Skin of body (tissue), 2 donors: ENCODE results near the gene ZNF296. TPM values are rescaled to one million over a fixed set of nuclear protein-coding genes. Genes with fewer than 3 reads are reported as not detected.

Experiments
- DNase-seq: peaks from one replicate; lab custom pipeline; 2025; lab: John Stamatoyannopoulos, UW
- total RNA-seq: library from RNA; depleted of rRNA; stranded (reverse); fragments of >200 nt; gene quantifications from one replicate; pipeline ENCODE4 v1.2.3, GENCODE V29; 2014

Gene ZNF296
- total RNA-seq, 1 donor from 2014 or later, result 0.39 TPM

DNA sequence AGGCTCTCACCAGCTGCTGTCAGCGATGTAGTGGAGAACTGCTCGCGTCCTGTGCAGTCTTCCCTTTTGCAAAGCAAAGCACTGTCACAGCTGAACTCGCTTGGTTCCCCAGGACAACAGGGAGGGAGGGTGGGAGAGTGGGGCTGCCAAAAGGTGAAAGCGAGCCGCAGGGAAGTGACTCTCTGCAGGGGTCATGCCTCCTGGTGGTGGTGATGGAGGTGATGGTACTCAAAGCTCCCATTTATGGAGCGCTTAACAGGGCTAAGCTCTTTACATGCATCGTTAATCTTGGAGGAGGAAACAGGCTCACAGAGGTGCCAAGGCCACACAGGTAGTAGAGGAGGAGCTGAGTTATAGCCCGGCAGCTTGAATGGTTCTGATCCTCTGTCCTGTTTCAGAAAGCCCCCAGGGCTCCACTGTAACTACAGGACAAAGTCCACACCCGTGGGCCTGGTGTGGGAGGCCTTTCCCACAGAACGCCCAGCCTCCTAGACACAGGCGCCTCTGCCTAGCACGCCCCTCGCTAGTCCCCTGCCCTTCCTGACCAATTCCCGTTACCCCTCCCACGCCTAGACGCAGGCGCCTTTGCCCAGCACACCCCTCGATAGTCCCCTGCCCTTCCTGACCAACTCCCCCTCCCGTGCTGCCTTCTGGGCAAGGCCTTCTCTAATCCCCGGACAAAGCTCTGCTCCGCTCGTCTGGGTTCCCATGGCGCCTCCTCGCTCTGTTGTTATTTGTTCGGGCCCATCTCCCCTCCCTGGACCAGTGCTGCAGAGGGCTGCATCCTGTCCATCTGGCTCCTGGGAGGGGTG lies 27.4 kb upstream of the ZNF296 start:
- DNase-seq, result no peak

DNA sequence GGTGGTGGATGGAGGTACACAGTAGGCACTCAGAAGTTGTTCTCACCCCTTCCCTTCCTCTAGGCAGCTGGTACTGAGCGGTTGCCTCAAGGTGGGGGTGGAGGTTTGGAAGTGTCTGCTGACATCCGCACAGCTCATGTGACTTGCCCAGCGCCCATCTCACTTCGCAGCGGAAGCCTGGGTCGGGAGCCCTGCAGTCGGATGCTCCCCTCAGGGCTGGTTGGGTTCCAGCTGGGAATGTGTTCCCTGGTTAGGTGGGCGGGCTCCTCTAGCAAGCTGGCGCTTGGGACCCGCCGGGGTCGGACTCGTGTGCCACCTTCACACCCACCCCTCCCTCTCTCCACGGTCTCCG lies 26.9 kb upstream of the ZNF296 start:
- DNase-seq, result no peak

GRCh38 chr19:45102481-45102880 lies 26.2 kb upstream of the ZNF296 start:
- no peak for DNase-seq

DNA sequence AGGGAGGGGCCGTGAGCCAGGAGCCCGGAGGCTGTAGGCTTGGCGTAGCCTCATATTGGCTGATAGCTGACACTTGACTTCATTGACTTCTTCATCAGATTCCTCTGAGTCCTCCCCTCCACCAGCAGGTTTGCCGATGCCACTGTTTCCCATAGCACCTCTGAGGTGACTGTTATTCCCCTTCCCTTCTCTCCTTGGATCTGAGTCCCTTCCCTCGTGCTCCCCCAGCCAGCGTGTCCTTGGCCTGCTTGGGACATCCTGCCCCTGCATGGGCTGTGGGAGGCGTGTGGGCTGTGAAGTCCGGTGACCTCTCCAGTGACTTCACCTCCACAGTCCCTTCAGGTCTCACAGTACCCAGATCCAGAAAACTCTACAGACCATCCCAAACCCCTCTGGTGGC lies 25.5 kb upstream of the ZNF296 start:
- no peak for DNase-seq

- no peak for DNase-seq
These were observed 24.6 kb upstream of the ZNF296 start for GRCh38 chr19:45100846-45101252.

GRCh38 chr19:45100201-45100600 lies 23.9 kb upstream of the ZNF296 start:
- no peak for DNase-seq

- no peak for DNase-seq
These were observed 23.4 kb upstream of the ZNF296 start for GRCh38 chr19:45099467-45100191.

- DNase-seq, result no peak
These were observed 22.5 kb upstream of the ZNF296 start for GRCh38 chr19:45098521-45099466.

DNA sequence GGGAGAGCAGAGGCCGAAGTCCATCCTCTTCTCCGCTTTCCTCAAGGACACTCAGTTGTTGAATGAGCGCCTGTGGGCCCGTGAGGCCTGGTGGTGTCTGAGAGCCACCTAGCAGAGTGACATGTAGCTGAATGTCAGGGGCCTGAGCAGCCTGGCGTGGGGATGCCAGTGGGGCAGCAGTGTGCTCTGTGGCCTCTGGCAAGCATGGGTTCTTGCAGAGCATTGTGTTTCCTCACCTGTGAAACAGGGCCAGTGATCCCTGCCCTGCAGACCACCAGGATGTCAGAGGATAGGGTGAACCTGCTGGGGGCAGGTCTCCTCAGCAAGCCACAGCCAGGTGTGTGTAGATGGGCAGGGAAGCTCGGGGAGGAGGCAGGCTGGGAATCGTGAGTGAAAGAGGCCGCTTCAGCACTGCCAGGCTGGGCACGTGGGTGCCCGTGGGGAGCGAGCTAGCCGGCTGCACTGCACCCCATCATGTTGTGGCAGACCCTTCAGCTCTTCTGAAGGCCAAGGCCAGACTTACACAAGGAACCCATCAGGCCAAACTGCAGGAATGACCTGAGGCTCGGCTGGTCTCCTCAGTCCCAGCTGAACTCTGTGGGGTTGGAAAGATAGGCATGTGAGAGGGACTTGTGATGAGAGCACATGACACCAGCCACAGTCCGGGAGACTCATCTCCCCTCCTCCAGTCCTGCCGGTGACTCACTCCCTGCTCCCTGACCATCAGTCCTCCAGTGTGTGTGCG lies 21.7 kb upstream of the ZNF296 start:
- DNase-seq, result no peak

DNA sequence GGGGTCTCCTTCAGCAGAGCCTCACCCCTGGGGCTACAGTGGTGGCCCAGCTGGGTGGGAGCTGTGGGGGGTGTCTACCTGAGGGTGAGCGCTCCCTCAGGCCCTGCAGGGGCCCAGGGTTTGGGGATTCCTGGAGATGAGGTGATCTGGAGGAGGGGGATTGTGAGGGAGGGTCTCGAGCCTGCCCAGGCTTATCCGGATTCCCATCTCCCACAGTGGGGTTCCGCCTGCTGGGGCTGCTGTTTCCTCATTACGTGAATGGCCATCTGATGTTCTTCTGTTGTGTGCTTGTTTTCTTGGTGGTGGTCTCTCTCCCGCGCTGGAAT lies 21.1 kb upstream of the ZNF296 start:
- DNase-seq, result no peak

DNA sequence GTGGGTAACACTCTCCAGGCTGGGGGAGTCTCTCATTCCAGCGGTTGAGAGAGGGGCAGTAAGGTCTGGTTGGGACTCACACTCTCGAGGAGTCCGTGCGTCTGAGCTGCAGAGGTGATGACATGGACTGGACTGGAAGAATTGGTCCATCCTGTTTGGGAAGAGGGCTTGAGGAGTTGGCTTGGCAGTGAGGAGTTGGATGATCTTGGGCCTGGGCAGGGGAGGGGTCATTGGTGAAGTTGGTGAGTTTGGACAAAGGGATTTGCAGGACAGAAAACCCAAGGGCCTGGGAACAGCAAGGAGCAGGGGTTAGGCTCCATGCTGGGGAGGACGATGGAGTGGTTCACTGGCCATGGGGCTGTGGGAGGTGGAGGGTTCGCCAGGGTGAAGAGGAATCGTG lies 20.4 kb upstream of the ZNF296 start:
- no peak for DNase-seq

DNA sequence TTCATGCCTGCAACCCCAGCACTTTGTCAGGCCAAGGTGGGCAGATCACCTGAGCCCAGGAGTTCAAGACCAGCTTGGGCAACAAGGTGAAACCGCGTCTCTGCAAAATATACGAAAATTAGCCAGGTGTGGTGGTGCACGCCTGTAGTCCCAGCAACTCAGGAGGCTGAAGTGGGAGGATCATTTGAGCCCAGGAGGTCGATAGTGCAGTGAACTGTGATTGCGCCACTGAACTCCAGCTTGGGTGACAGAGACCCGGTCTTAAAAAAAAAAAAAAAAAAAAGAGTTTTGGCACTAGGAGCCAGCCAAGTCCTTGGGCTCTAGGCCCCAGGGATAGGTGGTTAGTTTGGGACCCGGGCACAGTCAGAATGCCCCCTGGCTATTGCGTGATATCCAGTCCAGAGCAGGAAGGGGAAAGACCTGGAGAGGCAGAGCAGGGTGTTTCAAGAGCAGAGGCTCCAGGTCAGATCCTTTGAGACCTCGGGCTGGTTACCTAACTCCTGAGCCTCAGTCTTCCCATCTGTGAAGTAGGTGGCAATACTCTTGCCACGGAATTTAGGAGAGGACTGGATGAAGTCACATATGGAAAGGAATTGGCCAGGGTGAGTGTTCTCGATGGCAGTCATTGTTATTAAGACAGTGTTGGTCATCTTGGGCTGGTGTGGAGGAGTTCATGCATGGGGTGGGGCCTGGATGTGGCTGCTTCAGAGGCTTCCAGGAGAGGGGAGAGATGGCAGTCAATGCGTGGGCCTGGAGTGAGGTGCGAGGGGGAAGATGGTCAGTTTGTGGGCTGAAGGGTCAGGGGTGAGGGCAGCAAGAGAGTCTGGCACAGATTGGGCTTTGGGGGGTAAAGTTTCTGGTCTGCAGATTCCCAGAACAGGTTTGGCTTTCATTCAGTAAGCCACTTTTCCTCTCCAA lies 19.5 kb upstream of the ZNF296 start:
- DNase-seq, result no peak

DNA sequence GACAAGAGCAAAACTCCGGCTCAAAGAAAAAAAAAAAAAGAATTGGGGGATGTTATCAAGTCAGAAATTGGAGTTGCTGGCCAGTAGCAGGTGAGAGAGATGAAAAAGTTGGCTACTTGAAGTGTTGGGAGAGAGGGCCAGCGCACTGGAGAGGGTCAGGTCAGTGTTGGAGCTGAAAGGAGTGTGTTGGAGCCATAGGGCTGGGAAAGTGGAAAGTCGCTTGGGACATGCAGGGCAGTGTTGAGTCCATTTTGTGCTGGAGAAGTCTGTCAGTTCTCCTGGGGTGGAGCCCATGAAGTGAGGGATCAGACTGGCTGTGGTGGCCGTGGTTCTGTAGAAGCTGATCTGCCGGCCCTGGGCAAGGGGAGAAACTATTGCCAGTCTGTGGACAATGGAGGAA lies 18.4 kb upstream of the ZNF296 start:
- DNase-seq, result no peak

- DNase-seq, result no peak
These were observed 17.9 kb upstream of the ZNF296 start for GRCh38 chr19:45094137-45094536.

DNA sequence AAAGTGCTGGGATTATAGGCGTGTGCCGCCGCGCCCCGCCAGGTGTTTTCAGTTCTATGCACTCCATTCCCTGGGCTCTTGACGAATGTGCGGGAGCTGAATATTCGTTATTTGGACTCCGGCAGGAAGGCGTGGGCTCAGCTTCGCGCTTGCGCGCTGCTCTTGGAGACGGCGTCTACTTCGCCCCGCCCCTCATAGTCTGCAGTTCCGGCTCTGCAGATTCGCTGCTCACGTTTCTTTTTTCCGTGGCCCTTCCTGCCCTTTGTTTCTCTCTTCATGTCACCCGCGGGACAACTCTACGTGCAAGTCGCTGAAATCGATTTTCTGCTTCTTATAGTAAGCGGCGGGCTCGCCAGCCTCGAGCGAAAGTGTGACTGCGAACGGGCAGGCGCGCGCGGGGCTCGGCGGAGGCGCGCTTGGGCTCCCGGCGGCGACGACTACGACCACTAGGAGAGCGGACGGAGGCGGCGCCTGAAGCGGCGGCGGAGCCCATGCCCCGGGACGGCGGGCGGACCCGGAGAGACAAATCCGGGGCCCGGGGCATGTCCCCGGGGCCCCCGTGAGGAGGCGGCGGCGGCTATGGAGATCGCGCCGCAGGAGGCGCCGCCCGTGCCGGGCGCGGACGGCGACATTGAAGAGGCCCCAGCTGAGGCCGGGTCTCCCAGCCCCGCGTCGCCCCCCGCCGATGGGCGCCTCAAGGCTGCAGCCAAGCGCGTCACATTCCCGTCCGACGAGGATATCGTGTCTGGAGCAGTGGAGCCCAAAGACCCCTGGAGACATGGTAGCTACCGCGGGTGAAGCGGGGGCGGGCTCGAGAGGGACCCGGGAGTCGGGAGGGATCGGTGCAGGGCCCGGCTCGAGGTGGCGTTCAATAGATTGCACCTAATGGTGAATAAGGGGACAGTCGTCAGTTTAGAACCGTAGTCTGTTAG lies 16.7 kb upstream of the ZNF296 start, which contains the start of gene PPP1R37:
TSS of gene PPP1R37 (plus strand) at position 433 of the 932 bp plus-strand sequence. CDS start at position 580, 147 bp downstream.
- peak; percentile 94 for DNase-seq

DNA sequence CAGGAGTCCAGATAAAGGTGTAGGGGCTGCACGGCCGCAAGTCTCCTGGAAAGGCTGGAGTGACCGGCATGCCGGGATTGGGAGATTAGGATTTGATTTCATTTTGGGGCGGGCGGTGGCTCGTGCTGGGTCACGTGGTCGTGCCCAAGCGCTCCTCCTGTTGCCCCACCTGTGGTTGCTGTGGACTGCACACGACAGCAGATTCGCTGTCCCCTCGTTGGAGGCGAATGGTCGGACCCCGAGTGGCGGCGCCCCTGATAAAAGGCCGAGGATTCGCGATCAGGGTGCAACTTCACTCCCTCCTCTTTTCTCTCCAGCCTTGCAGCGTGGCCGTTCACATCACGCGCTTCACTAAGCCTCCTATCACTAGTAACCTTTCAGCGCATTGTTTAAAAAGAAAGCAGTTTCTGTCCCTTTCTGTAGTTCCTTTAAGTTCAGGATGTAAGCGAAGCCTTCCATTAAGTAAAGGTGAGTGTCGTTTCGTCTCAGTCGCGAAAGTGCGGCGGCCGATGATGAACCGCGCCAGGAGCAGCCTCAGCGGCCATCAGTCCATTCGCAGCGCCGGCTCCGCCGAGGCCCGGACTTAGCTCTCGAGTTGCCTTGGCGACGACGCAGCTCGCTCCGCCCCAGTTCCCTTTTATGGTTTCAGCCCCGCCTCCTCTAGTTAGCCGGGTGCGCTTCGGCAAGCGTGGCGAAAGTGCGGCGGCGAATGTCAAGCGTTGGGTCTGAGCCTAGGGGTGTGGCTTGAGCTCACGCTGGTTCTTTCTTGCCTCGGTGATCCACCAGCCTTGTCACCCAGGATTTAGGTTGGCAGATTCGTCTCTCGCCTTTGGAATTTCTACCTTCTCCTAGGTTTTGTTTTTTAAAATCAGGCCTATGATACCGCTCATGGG lies 15.0 kb upstream of the ZNF296 start:
- peak; percentile 99 for DNase-seq

DNA sequence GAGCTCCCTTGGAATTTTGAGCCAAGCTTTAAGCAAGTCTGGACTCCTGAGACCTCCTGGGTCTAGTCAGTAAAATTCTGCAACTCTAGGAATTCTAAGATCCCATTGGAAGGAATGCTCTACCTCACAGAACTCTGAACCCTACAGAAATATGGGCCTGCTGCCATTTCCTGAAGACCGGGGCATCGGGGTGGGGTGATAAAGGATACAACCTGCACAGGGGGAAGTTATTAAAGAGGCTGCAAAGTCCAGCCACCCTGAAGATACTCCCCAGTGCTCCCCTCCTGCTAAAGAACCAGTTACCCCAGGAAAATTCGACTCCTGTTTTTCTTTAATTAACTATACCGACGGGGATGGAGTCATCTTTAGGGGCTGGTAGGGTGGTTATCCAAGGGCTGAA lies 14.3 kb upstream of the ZNF296 start:
- DNase-seq, result no peak

DNA sequence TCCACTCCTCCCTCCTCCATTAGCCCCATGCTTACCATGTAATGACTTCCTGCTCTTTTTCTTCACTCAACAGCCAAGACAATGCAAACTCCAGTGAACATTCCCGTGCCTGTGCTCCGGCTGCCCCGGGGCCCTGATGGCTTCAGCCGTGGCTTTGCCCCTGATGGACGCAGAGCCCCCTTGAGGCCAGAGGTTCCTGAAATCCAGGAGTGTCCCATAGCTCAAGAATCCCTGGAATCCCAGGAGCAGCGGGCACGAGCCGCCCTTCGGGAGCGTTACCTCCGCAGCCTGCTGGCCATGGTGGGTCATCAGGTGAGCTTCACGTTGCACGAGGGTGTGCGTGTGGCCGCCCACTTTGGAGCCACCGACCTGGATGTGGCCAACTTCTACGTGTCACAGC lies 13.8 kb upstream of the ZNF296 start:
- DNase-seq, result no peak
